Measurements from ENCODE around the gene ZYG11B.
"Not testable (repeated sequence)": the region's sequence is repeated elsewhere in the genome, so short reads cannot be mapped to it uniquely, and the experiment has no call there.

The ZYG11B gene

GRCh38 chr1:52746189-52746588, 19.9 kb downstream of the ZYG11B start:
- H2BK15ac ChIP-seq (replicated peaks; ENCODE audit: low read depth): no peak overlapping the region
- no peak overlapping the region for H3K56ac ChIP-seq (ENCODE audit: low read length)
- no peak overlapping the region for H3K18ac ChIP-seq (ENCODE audit: low read length)
- H3K4me3 ChIP-seq (ENCODE audit: low read length): no peak overlapping the region
- H3K4me2 ChIP-seq (ENCODE audit: low read length): no peak overlapping the region
- H2BK5ac ChIP-seq (ENCODE audit: low read length): no peak overlapping the region
- H4K5ac ChIP-seq (ENCODE audit: low read length): no peak overlapping the region
- H3K27ac ChIP-seq (ENCODE audit: low read depth, low read length): no peak overlapping the region
- no CpG with 5 or more reads among the region's 4 CpGs for WGBS (ENCODE audit: extremely low coverage, insufficient coverage, low lambda C conversion rate)
- H4K8ac ChIP-seq (ENCODE audit: low read depth, low read length): no peak overlapping the region
- H2BK120ac ChIP-seq (ENCODE audit: low read depth, low read length): no peak overlapping the region
- no peak overlapping the region for H3K23ac ChIP-seq (ENCODE audit: low read length)
- H3K4ac ChIP-seq (ENCODE audit: low read depth, low read length): no peak overlapping the region
- H3K4me1 ChIP-seq (ENCODE audit: control insufficient read depth, low read depth, low read length): no peaks in the 10 kb centered on the region
- no peak overlapping the region for H3K9ac ChIP-seq (ENCODE audit: low read length)
- H2AK5ac ChIP-seq (ENCODE audit: low read length): no peak overlapping the region
- no peaks in the 10 kb centered on the region for H3K27me3 ChIP-seq (ENCODE audit: insufficient read depth, low read length, poor library complexity)
- no peaks in the 10 kb centered on the region for H3K36me3 ChIP-seq (ENCODE audit: control insufficient read depth, insufficient read depth, low read length)
- DNase-seq: no peak
- H3K79me1 ChIP-seq (ENCODE audit: low read length): no peaks in the 10 kb centered on the region
- no peaks in the 10 kb centered on the region for H3K79me2 ChIP-seq (ENCODE audit: control insufficient read depth, insufficient read depth, low read length)

GRCh38 chr1:52747450-52747849, 21.2 kb downstream of the ZYG11B start:
- H2AK5ac ChIP-seq (ENCODE audit: low read length): no peak overlapping the region
- no peak overlapping the region for H2BK15ac ChIP-seq (replicated peaks; ENCODE audit: low read depth)
- no CpG with 5 or more reads among the region's 1 CpG for WGBS (ENCODE audit: extremely low coverage, insufficient coverage, low lambda C conversion rate)
- H2BK5ac ChIP-seq (ENCODE audit: low read length): no peak overlapping the region
- H3K4ac ChIP-seq (ENCODE audit: low read depth, low read length): no peak overlapping the region
- H3K9ac ChIP-seq (ENCODE audit: low read length): no peak overlapping the region
- no peaks in the 10 kb centered on the region for H3K4me1 ChIP-seq (ENCODE audit: control insufficient read depth, low read depth, low read length)
- H3K4me2 ChIP-seq (ENCODE audit: low read length): no peak overlapping the region
- DNase-seq: no peak
- H3K36me3 ChIP-seq (ENCODE audit: control insufficient read depth, insufficient read depth, low read length): no peaks in the 10 kb centered on the region
- H4K8ac ChIP-seq (ENCODE audit: low read depth, low read length): no peak overlapping the region
- H4K5ac ChIP-seq (ENCODE audit: low read length): no peak overlapping the region
- no peaks in the 10 kb centered on the region for H3K27me3 ChIP-seq (ENCODE audit: insufficient read depth, low read length, poor library complexity)
- no peak overlapping the region for H3K56ac ChIP-seq (ENCODE audit: low read length)
- H3K18ac ChIP-seq (ENCODE audit: low read length): no peak overlapping the region
- no peaks in the 10 kb centered on the region for H3K79me2 ChIP-seq (ENCODE audit: control insufficient read depth, insufficient read depth, low read length)
- no peak overlapping the region for H3K27ac ChIP-seq (ENCODE audit: low read depth, low read length)
- H3K23ac ChIP-seq (ENCODE audit: low read length): no peak overlapping the region
- no peak overlapping the region for H3K4me3 ChIP-seq (ENCODE audit: low read length)
- H3K79me1 ChIP-seq (ENCODE audit: low read length): no peaks in the 10 kb centered on the region
- H2BK120ac ChIP-seq (ENCODE audit: low read depth, low read length): no peak overlapping the region

GRCh38 chr1:52748119-52748518, 21.9 kb downstream of the ZYG11B start:
- H3K4me3 ChIP-seq (ENCODE audit: low read length): no peak overlapping the region
- no peak overlapping the region for H2BK15ac ChIP-seq (replicated peaks; ENCODE audit: low read depth)
- no peaks in the 10 kb centered on the region for H3K79me2 ChIP-seq (ENCODE audit: control insufficient read depth, insufficient read depth, low read length)
- no peaks in the 10 kb centered on the region for H3K79me1 ChIP-seq (ENCODE audit: low read length)
- H4K8ac ChIP-seq (ENCODE audit: low read depth, low read length): no peak overlapping the region
- H2BK120ac ChIP-seq (ENCODE audit: low read depth, low read length): no peak overlapping the region
- no peaks in the 10 kb centered on the region for H3K36me3 ChIP-seq (ENCODE audit: control insufficient read depth, insufficient read depth, low read length)
- H3K4me1 ChIP-seq (ENCODE audit: control insufficient read depth, low read depth, low read length): no peaks in the 10 kb centered on the region
- no peak overlapping the region for H4K5ac ChIP-seq (ENCODE audit: low read length)
- no peak overlapping the region for H3K27ac ChIP-seq (ENCODE audit: low read depth, low read length)
- no peak overlapping the region for H3K23ac ChIP-seq (ENCODE audit: low read length)
- H3K9ac ChIP-seq (ENCODE audit: low read length): no peak overlapping the region
- H3K27me3 ChIP-seq (ENCODE audit: insufficient read depth, low read length, poor library complexity): no peaks in the 10 kb centered on the region
- no peak overlapping the region for H3K18ac ChIP-seq (ENCODE audit: low read length)
- DNase-seq: no peak
- H2AK5ac ChIP-seq (ENCODE audit: low read length): no peak overlapping the region
- no peak overlapping the region for H3K56ac ChIP-seq (ENCODE audit: low read length)
- no peak overlapping the region for H2BK5ac ChIP-seq (ENCODE audit: low read length)
- H3K4ac ChIP-seq (ENCODE audit: low read depth, low read length): no peak overlapping the region
- no peak overlapping the region for H3K4me2 ChIP-seq (ENCODE audit: low read length)

GRCh38 chr1:52749496-52749895, 23.2 kb downstream of the ZYG11B start:
- H3K79me2 ChIP-seq (ENCODE audit: control insufficient read depth, insufficient read depth, low read length); H3K79me1 ChIP-seq (ENCODE audit: low read length); H2BK15ac ChIP-seq (replicated peaks; ENCODE audit: low read depth); H3K4ac ChIP-seq (ENCODE audit: low read depth, low read length); H3K23ac ChIP-seq (ENCODE audit: low read length); H3K4me1 ChIP-seq (ENCODE audit: control insufficient read depth, low read depth, low read length); H4K5ac ChIP-seq (ENCODE audit: low read length); H2BK5ac ChIP-seq (ENCODE audit: low read length); H3K4me3 ChIP-seq (ENCODE audit: low read length); H2BK120ac ChIP-seq (ENCODE audit: low read depth, low read length); H3K56ac ChIP-seq (ENCODE audit: low read length); H3K36me3 ChIP-seq (ENCODE audit: control insufficient read depth, insufficient read depth, low read length); H3K4me2 ChIP-seq (ENCODE audit: low read length); H3K27ac ChIP-seq (ENCODE audit: low read depth, low read length); DNase-seq; H2AK5ac ChIP-seq (ENCODE audit: low read length); H3K27me3 ChIP-seq (ENCODE audit: insufficient read depth, low read length, poor library complexity); H4K8ac ChIP-seq (ENCODE audit: low read depth, low read length); H3K9ac ChIP-seq (ENCODE audit: low read length); H3K18ac ChIP-seq (ENCODE audit: low read length): not testable (repeated sequence)
- WGBS (ENCODE audit: extremely low coverage, insufficient coverage, low lambda C conversion rate): no CpG with 5 or more reads among the region's 9 CpGs

- no CpG with 5 or more reads among the region's 6 CpGs for WGBS (ENCODE audit: extremely low coverage, insufficient coverage, low lambda C conversion rate)
- H3K23ac ChIP-seq (ENCODE audit: low read length); H3K56ac ChIP-seq (ENCODE audit: low read length); H3K27ac ChIP-seq (ENCODE audit: low read depth, low read length); H3K18ac ChIP-seq (ENCODE audit: low read length); H2BK15ac ChIP-seq (replicated peaks; ENCODE audit: low read depth); H4K5ac ChIP-seq (ENCODE audit: low read length); H3K4me1 ChIP-seq (ENCODE audit: control insufficient read depth, low read depth, low read length); H3K27me3 ChIP-seq (ENCODE audit: insufficient read depth, low read length, poor library complexity); H3K36me3 ChIP-seq (ENCODE audit: control insufficient read depth, insufficient read depth, low read length); H3K79me1 ChIP-seq (ENCODE audit: low read length); DNase-seq; H2AK5ac ChIP-seq (ENCODE audit: low read length); H2BK5ac ChIP-seq (ENCODE audit: low read length); H4K8ac ChIP-seq (ENCODE audit: low read depth, low read length); H2BK120ac ChIP-seq (ENCODE audit: low read depth, low read length); H3K4me3 ChIP-seq (ENCODE audit: low read length); H3K79me2 ChIP-seq (ENCODE audit: control insufficient read depth, insufficient read depth, low read length); H3K9ac ChIP-seq (ENCODE audit: low read length); H3K4me2 ChIP-seq (ENCODE audit: low read length); H3K4ac ChIP-seq (ENCODE audit: low read depth, low read length): not testable (repeated sequence)
Observed at GRCh38 chr1:52750139-52750538, 23.9 kb downstream of the ZYG11B start.

- no peak overlapping the region for H3K4me3 ChIP-seq (ENCODE audit: low read length)
- no peak overlapping the region for H3K4ac ChIP-seq (ENCODE audit: low read depth, low read length)
- H3K4me1 ChIP-seq (ENCODE audit: control insufficient read depth, low read depth, low read length): no peaks in the 10 kb centered on the region
- no peaks in the 10 kb centered on the region for H3K36me3 ChIP-seq (ENCODE audit: control insufficient read depth, insufficient read depth, low read length)
- no peak overlapping the region for H3K27ac ChIP-seq (ENCODE audit: low read depth, low read length)
- H3K27me3 ChIP-seq (ENCODE audit: insufficient read depth, low read length, poor library complexity): no peaks in the 10 kb centered on the region
- H3K23ac ChIP-seq (ENCODE audit: low read length): no peak overlapping the region
- H4K5ac ChIP-seq (ENCODE audit: low read length): no peak overlapping the region
- no peak for DNase-seq
- no peak overlapping the region for H3K56ac ChIP-seq (ENCODE audit: low read length)
- H2AK5ac ChIP-seq (ENCODE audit: low read length): no peak overlapping the region
- H3K79me1 ChIP-seq (ENCODE audit: low read length): no peaks in the 10 kb centered on the region
- no peak overlapping the region for H2BK120ac ChIP-seq (ENCODE audit: low read depth, low read length)
- no peak overlapping the region for H2BK5ac ChIP-seq (ENCODE audit: low read length)
- no CpG with 5 or more reads among the region's 3 CpGs for WGBS (ENCODE audit: extremely low coverage, insufficient coverage, low lambda C conversion rate)
- no peak overlapping the region for H3K18ac ChIP-seq (ENCODE audit: low read length)
- no peak overlapping the region for H4K8ac ChIP-seq (ENCODE audit: low read depth, low read length)
- no peaks in the 10 kb centered on the region for H3K79me2 ChIP-seq (ENCODE audit: control insufficient read depth, insufficient read depth, low read length)
- no peak overlapping the region for H2BK15ac ChIP-seq (replicated peaks; ENCODE audit: low read depth)
- H3K9ac ChIP-seq (ENCODE audit: low read length): no peak overlapping the region
- H3K4me2 ChIP-seq (ENCODE audit: low read length): no peak overlapping the region
Observed at GRCh38 chr1:52751589-52752483, 25.6 kb downstream of the ZYG11B start.

Measured in mesendoderm (in vitro differentiated cells).